GM18526 (cell line): ENCODE results near the gene RCBTB2.

Experiments
- POLR2A ChIP-seq: IDR thresholded peaks from 3 replicates; pipeline ENCODE4 v1.6.1; 2011; ENCODE audit not compliant: insufficient read length; ENCODE audit errors: extremely low read depth

RCBTB2 gene

DNA sequence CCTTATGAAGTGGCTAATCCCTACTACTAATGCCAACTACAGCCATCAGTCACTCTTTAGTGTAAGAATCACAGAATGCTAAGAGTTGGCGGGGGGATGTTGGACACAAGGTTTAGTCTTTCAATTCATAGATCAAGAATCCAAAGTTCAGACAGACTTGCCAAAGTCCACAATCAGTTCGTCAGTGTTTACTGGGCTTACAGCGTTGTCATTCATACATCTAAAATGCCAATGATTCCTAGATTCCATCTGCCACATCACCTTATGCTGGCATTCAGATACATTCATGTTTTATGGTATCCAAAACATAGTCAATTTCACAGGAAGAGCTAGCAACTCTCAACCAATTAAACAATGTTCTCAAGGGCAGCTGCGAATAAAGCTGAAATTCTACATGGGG lies 18.1 kb downstream of the RCBTB2 start:
- TF ChIP-seq POLR2A = no peak

DNA sequence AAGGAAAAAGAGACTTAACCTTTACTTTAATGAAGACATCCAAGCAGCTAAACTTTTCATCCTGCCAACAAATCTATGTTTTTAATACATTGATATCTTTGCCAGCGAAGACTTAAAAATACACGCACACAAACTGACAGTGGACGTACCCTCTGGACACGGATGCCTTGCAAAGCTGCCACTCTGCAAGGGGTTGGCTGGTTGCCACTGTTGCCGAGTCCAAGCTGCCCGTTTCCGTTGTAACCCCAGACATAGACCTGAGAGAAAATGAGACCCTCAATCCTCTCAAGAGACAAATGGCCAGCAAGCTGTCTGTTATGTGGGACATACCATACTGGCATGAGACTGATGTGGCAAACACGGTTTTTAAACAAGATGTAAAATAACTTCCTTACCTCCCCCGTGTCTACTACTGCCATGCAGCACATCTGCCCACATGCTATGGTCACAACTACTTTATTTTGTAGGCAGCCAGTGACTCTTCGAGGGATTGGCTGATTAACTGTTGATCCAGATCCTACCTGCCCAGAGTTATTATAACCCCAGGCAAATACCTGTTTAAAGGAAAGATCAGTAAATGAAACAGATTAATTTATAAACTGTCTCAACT lies 21.2 kb downstream of the RCBTB2 start:
- TF ChIP-seq POLR2A = no peak

GRCh38 chr13:48510698-48511097 lies 22.2 kb downstream of the RCBTB2 start:
- no peak for TF ChIP-seq POLR2A

- TF ChIP-seq POLR2A = no peak
These were observed 24.9 kb downstream of the RCBTB2 start for GRCh38 chr13:48508011-48508410.

GRCh38 chr13:48507021-48507420 lies 25.9 kb downstream of the RCBTB2 start:
- no peak for TF ChIP-seq POLR2A

DNA sequence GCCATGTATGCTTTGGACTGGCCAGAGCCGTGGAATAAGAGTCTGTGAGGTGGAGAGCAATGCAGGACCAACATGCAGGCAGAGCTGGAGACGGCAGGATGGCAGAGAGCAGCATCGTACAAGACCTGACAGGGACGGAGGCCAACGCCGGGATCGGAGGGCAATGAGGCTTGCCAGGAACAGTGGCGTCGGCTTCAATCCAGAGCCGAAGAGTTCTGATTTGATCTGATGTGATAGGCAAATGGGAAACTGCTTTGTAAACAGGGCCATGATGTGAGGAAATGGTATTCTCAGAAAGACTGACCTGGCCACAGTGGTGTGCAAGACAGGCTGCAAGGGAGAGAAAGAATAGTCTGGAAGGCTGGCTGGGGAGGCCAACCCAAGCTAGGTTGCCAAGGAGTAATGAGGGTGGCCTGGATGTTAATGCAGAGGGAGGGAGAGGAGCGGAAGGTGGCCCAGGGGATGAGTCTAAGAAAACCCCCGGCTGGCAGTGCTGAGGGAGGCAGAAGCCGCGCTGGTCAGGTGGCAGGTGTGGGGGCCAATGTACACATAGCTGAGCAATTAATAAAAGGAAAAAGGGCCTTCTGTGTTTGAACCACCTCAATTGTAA lies 26.7 kb downstream of the RCBTB2 start:
- no peak for TF ChIP-seq POLR2A

DNA sequence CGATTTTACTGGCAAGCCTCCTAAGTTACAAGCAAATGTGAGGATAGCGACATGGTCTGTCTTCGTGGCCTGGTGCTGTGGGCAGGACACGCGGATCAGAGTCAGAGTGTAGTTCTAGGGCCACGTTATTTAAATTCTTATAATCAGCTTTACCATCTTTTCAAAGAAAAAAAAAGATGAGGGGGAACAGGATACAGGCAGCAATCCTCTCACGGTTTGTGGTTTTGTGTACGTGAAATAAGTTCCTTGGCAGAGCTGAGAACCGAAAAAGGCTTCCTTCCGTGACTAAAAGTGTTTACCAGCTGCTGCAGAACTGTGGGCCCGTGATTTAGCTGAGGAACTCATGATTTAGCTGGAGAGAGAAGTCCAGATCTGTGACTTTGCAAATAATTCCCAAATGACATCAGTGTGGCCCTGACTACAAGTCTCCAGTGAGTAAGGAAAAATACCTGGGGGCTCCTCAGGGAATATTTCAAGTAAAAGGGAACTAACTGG lies 27.2 kb downstream of the RCBTB2 start:
- TF ChIP-seq POLR2A = no peak

DNA sequence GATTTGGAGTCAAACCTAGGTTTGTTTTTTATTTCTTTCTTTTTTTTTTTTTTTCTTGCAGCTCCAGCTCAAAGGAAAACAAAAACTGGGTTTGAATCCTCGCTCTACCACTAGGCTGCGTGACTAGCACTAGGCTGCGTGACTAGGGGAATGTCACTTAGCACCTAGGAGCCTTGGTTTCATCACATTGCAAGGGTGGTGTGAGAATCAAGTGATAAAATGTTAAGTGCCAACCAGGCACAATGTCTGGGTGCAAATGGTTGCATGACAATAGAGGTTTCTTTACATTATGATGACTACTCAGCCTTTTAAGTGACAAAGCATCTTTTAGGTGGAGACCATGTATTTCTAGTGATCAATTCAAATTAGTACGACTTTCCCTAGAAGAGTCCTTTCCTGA lies 27.9 kb downstream of the RCBTB2 start:
- no peak for TF ChIP-seq POLR2A

- no peak for TF ChIP-seq POLR2A
These were observed 28.3 kb downstream of the RCBTB2 start for GRCh38 chr13:48504606-48505005.

GRCh38 chr13:48502601-48503319 lies 30.1 kb downstream of the RCBTB2 start:
- TF ChIP-seq POLR2A = no peak

GRCh38 chr13:48501705-48502104 lies 31.2 kb downstream of the RCBTB2 start:
- no peak for TF ChIP-seq POLR2A

- no peak for TF ChIP-seq POLR2A
These were observed 32.2 kb downstream of the RCBTB2 start for GRCh38 chr13:48500652-48501197.

DNA sequence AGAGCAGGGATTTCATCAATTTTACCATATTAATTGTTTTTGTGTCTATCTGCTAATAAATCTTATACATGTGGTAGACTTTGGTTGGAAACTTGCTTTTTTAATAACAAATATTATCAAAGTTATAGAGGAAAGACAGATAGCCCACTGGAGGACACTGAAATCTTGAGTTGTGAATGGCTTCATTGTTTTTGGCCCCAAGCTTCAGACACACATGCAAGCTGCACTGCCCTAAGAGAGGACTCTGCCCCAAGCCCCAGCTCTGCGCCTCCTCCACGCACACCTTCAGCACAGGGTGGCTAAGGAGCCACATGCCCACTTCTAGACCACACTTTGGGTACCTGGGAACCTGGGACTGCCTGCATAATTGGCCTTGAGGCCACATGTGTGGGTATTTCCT lies 35.2 kb downstream of the RCBTB2 start:
- no peak for TF ChIP-seq POLR2A

GRCh38 chr13:48496271-48497161 lies 36.4 kb downstream of the RCBTB2 start:
- no peak for TF ChIP-seq POLR2A

DNA sequence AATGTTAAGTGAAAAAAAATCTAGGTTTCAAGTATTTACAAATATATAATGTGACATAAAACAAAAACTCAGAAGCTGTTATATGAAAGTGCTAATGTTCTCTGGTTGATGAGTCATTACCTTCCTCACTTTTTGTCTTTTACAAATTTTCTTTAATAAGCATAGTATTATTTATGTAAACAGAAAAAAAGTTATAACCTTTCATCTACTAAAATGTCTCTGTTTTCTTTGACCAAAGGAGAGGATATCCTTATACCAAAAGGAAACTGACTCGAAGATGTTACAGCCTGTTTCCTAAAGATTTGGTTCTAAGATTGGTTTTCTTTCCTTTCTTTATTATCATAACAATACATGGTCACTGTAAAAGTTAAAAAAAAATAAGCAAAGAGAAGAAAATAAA lies 38.0 kb downstream of the RCBTB2 start:
- TF ChIP-seq POLR2A = no peak
